Osteoblast (primary cell): ENCODE measurements around the gene EMC8. TPM values are rescaled to one million over a fixed set of nuclear protein-coding genes. Genes with fewer than 3 reads are reported as not detected.

Source experiments
- DNase-seq: peaks from one replicate; pipeline ENCODE4 v3.0.0; 2011; ENCODE audit warnings: low spot score, mixed read lengths; ENCODE audit not compliant: insufficient read length; ENCODE audit errors: missing footprints
- H2AFZ ChIP-seq: 2 replicates; pipeline ENCODE4 v1.6.0; 2011; ENCODE audit warnings: mild to moderate bottlenecking, low read length
- H3K27ac ChIP-seq: 2 replicates; pipeline ENCODE4 v1.5.1; 2011; ENCODE audit warnings: mild to moderate bottlenecking, low read depth, low read length, moderate library complexity
- H3K27me3 ChIP-seq: 2 replicates; pipeline ENCODE4 v1.6.0; 2012; ENCODE audit warnings: mild to moderate bottlenecking, control low read depth, inconsistent platforms, low read length, moderate library complexity; ENCODE audit not compliant: insufficient read depth
- H3K36me3 ChIP-seq: 2 replicates; pipeline ENCODE4 v1.5.1; 2011; ENCODE audit warnings: mild to moderate bottlenecking, low read length, control low read depth, moderate library complexity; ENCODE audit not compliant: insufficient read depth
- H3K4me1 ChIP-seq: 2 replicates; pipeline ENCODE4 v1.5.1; 2011; ENCODE audit warnings: mild to moderate bottlenecking, low read length, control low read depth, moderate library complexity; ENCODE audit not compliant: insufficient read depth
- H3K4me2 ChIP-seq: 2 replicates; pipeline ENCODE4 v1.6.0; 2011; ENCODE audit warnings: mild to moderate bottlenecking, low read length; ENCODE audit not compliant: insufficient read depth
- H3K4me3 ChIP-seq: fragments of 200-600 bp; sonication (generic); 3 replicates; pipeline ENCODE4 v1.5.1; 2012; ENCODE audit warnings: mild to moderate bottlenecking, low read length, inconsistent platforms; ENCODE audit not compliant: insufficient read depth
- H3K79me2 ChIP-seq: 2 replicates; pipeline ENCODE4 v1.6.0; 2012; ENCODE audit warnings: mild to moderate bottlenecking, low read length, control low read depth, inconsistent platforms; ENCODE audit not compliant: insufficient read depth
- H3K9me3 ChIP-seq: 2 replicates; pipeline ENCODE4 v1.5.1; 2011; ENCODE audit warnings: low read depth, low read length, control low read depth
- H4K20me1 ChIP-seq: 2 replicates; pipeline ENCODE4 v1.6.0; 2012; ENCODE audit warnings: mild to moderate bottlenecking, low read length, control low read depth; ENCODE audit not compliant: insufficient read depth
- CTCF ChIP-seq: IDR thresholded peaks from 2 replicates; pipeline ENCODE4 v1.5.1; 2011; ENCODE audit warnings: mild to moderate bottlenecking, low read depth, low read length, moderate library complexity; ENCODE audit errors: extremely low read depth
- total RNA-seq: library from RNA; depleted of rRNA; stranded (reverse); fragments of >200 nt; gene quantifications from 2 replicates; pipeline ENCODE4 v1.2.3, GENCODE V29; 2012

The EMC8 gene
- total RNA-seq, 1 donor = 28.6 TPM

GRCh38 chr16:85836706-85837582 is 37.6 kb upstream of the EMC8 start:
- Histone ChIP-seq H3K4me1 (no peaks in the 10 kb centered on the region), H3K4me3 (no peak overlapping the region), H3K79me2 (no peaks in the 10 kb centered on the region), H3K36me3 (no peaks in the 10 kb centered on the region), H4K20me1 (no peaks in the 10 kb centered on the region), H3K4me2 (no peak overlapping the region), H2AFZ (no peak overlapping the region), H3K27me3 (peaks cover 10% of the 10 kb centered on the region), H3K9me3 (no peaks in the 10 kb centered on the region), H3K27ac (no peak overlapping the region)
- TF ChIP-seq CTCF = no peak
- DNase-seq = no peak

- Histone ChIP-seq H3K4me2 (no peak overlapping the region), H3K9me3 (no peaks in the 10 kb centered on the region), H3K4me3 (no peak overlapping the region), H4K20me1 (no peaks in the 10 kb centered on the region), H3K79me2 (no peaks in the 10 kb centered on the region), H3K36me3 (no peaks in the 10 kb centered on the region), H3K4me1 (no peaks in the 10 kb centered on the region), H2AFZ (no peak overlapping the region), H3K27me3 (peaks cover 10% of the 10 kb centered on the region), H3K27ac (no peak overlapping the region)
- no peak for DNase-seq
- no peak for TF ChIP-seq CTCF
Observed at GRCh38 chr16:85835956-85836705, 36.8 kb upstream of the EMC8 start.

DNA sequence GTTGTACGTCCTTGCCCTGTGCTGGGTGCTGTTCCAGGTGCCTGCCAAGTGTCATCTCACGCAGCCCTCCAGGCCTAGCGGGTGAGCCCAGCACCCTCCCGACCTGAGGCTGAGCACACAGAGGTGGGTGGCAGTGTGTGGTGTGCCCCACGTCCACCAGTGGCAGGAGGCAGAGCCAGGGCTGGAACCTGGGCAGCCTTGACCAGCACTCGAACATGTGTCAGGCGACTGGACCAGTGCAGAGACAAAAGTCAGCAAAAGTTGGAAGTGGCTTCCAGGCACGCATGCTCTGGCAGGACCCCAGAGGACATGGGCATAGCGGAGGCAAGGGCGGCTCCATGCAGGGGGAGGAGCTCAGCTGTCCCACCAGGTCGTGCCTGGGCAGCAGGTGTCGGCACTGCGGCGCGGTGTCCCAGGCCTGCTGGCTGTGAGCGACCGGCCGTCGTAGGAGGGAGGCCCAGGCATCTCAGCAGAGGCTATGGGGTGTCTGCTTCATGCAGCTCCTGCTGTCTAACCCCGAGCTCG is 35.9 kb upstream of the EMC8 start:
- no peak overlapping the region for H3K27ac ChIP-seq
- no peaks in the 10 kb centered on the region for H3K4me1 ChIP-seq
- no peak for DNase-seq
- no peaks in the 10 kb centered on the region for H3K79me2 ChIP-seq
- no peak overlapping the region for H3K4me2 ChIP-seq
- H3K27me3 ChIP-seq = peaks cover 10% of the 10 kb centered on the region
- no peak overlapping the region for H2AFZ ChIP-seq
- H3K36me3 ChIP-seq = no peaks in the 10 kb centered on the region
- H3K9me3 ChIP-seq = no peaks in the 10 kb centered on the region
- H3K4me3 ChIP-seq = no peak overlapping the region
- H4K20me1 ChIP-seq = no peaks in the 10 kb centered on the region
- no peak for TF ChIP-seq CTCF

DNA sequence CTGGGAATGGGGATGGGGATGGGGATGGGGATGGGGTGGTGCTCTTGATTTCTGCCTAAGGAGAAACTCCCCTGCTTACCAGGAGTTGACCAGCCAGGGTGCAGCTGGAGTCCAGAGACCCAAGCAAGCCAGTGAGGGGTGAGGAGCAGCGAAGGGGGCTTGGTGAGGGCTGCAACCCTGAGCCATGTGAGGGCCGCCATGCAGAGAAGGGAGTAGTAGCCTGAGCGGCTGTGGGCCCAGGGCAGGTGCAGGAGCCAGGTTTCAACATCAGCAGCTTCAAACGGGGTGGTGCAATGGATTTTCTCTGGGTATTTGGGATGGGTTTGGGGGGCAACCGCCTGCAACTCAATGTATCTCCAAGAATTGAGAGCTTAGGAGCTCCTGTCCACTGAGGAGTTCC is 35.4 kb upstream of the EMC8 start:
- Histone ChIP-seq H3K9me3 (no peaks in the 10 kb centered on the region), H2AFZ (no peak overlapping the region), H3K4me3 (no peak overlapping the region), H3K27me3 (peaks cover 10% of the 10 kb centered on the region), H3K36me3 (no peaks in the 10 kb centered on the region), H4K20me1 (no peaks in the 10 kb centered on the region), H3K27ac (no peak overlapping the region), H3K4me1 (no peaks in the 10 kb centered on the region), H3K4me2 (no peak overlapping the region), H3K79me2 (no peaks in the 10 kb centered on the region)
- no peak for TF ChIP-seq CTCF
- DNase-seq = no peak
